AML-193 (cell line): ENCODE results near the gene USP17L30.
"Not testable (repeated sequence)": the region's sequence is repeated elsewhere in the genome, so short reads cannot be mapped to it uniquely, and the experiment has no call there.

Experiments used
- DNase-seq, 2 experiments: peaks; one replicate each; lab custom pipeline; 2025; lab: John Stamatoyannopoulos, UW

Gene USP17L30

GRCh38 chr4:9362829-9363228, at the start of gene USP17L30:
USP17L30 (plus strand) TSS chr4:9363129; CDS start chr4:9363129, 0 bp downstream.
- DNase-seq = not testable (repeated sequence)

- DNase-seq = not testable (repeated sequence)
Measured at GRCh38 chr4:9324191-9324590, 38.7 kb upstream of the USP17L30 start.

GRCh38 chr4:9324865-9325264, 38.1 kb upstream of the USP17L30 start, which contains the start of gene USP17L24:
USP17L24 (plus strand) TSS chr4:9325165; CDS start chr4:9325165, 0 bp downstream.
- not testable (repeated sequence) for DNase-seq

- DNase-seq = not testable (repeated sequence)
Measured at GRCh38 chr4:9329611-9330010, 33.3 kb upstream of the USP17L30 start, which contains the start of gene USP17L25. USP17L25 (plus strand) TSS chr4:9329911; CDS start chr4:9329911, 0 bp downstream.

GRCh38 chr4:9334358-9334757, 28.6 kb upstream of the USP17L30 start, which contains the start of gene USP17L26:
USP17L26 (plus strand) TSS chr4:9334658; CDS start chr4:9334658, 0 bp downstream.
- not testable (repeated sequence) for DNase-seq

- DNase-seq = not testable (repeated sequence)
Measured at GRCh38 chr4:9339103-9339502, 23.8 kb upstream of the USP17L30 start, which contains the start of gene USP17L5. USP17L5 (plus strand) TSS chr4:9339403; CDS start chr4:9339403, 0 bp downstream.

DNA sequence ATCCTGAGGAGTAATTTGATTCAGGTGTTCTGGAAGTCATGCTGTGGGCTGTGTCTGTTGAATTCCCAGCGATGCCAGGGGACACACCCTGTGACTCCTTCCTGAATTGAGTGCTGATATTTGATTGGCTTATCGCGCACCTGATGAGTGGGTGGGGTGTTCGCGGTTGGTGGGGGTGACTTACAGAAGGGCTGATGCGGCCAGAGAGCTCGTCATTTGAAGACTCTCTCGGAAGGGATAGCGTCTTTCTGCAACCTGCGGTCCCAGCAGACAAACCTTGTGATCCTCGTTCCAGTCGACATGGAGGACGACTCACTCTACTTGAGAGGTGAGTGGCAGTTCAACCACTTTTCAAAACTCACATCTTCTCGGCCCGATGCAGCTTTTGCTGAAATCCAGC, 19.1 kb upstream of the USP17L30 start, which contains the start of gene USP17L27:
Gene USP17L27 (plus strand): TSS at position 301 of the 400 bp plus-strand sequence. CDS start 0 bp downstream, at position 301.
- DNase-seq = not testable (repeated sequence)

DNA sequence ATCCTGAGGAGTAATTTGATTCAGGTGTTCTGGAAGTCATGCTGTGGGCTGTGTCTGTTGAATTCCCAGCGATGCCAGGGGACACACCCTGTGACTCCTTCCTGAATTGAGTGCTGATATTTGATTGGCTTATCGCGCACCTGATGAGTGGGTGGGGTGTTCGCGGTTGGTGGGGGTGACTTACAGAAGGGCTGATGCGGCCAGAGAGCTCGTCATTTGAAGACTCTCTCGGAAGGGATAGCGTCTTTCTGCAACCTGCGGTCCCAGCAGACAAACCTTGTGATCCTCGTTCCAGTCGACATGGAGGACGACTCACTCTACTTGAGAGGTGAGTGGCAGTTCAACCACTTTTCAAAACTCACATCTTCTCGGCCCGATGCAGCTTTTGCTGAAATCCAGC, 14.3 kb upstream of the USP17L30 start, which contains the start of gene USP17L28:
Gene USP17L28 (plus strand): TSS at position 301 of the 400 bp plus-strand sequence. CDS start 0 bp downstream, at position 301.
- DNase-seq = not testable (repeated sequence)

DNA sequence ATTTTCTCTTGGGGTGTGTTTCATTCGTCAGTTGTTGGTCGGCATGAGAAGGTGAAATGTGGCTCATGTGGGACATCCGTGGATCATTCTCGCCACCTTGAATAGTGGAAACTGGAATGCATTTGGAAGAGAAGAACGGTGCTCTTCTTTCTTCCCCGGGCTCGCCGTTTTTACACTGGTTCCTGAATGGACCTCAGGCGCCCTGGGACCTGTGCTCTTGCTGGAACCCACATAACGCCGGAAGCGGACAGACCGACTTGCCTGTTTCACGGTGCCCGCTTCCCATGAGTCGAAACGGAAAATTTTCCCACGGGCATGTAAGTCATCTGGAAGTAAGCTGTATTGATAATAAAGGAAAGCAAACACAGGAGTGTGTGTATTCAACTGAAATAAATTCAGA, 12.1 kb upstream of the USP17L30 start:
- not testable (repeated sequence) for DNase-seq

GRCh38 chr4:9353338-9353737, 9.6 kb upstream of the USP17L30 start, which contains the start of gene USP17L29:
USP17L29 (plus strand) TSS chr4:9353638; CDS start chr4:9353638, 0 bp downstream.
- not testable (repeated sequence) for DNase-seq

- not testable (repeated sequence) for DNase-seq
Measured at GRCh38 chr4:9379881-9380280, 17.0 kb downstream of the USP17L30 start.

GRCh38 chr4:9381012-9381534, 18.1 kb downstream of the USP17L30 start:
- DNase-seq = not testable (repeated sequence)

DNA sequence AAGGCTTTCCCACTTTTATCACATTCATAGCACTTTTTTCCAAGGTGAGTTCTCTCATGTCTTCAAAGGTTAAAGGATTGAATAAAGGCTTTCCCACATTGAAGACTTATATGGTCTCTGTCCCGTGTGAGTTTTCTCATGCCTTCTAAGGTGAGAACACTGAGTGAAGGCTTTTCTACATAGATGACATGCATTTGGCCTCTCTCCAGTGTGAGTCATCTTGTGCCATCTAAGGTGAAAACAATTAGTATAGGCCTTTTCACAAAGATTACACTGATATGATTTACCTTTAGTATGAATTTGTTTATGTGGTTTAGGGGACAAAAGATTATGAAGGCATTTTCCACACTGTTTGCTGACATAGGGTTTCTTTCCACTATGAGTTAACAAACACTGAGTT, 21.2 kb downstream of the USP17L30 start:
- no peak for DNase-seq

- not testable (repeated sequence) for DNase-seq
Measured at GRCh38 chr4:9389001-9389400, 26.1 kb downstream of the USP17L30 start.

DNA sequence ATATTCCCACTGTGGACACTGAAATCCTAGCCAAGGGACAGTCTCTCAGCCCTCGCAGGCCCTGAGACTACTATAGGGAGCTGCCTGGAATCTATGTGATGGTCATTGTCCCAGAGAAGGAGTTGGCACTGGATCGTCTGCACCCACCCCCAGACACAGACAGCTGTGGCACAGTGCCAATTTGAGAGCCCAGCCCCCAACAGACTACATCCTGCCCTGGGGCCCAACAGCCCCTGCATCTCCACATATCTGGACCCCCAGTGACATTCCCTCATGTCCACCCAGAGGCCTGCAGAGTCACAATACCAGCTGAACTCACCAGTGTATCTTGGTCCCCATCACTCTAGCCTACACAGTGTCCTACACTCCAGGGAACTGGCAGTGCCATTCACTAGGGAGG, 42.8 kb downstream of the USP17L30 start:
- DNase-seq = not testable (repeated sequence)

DNA sequence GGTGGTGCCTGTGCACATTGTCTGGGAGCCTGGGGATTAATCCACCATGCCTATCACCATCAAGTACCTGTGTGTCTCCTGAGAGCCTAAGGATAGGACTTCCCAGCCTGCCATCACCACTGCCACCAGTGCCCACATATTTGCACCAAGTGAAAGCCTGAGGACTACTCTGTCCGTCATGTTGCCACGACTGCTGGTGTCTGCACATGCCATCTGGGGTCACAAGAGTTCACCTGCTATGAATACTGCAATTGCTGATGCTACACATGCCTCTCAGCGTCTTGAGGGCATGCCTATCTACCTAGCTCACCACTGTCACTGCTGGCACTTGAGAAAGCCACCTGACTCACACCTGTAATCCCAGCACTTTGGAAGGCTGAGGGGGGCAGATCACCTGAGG, 43.6 kb downstream of the USP17L30 start:
- DNase-seq = not testable (repeated sequence)

DNA sequence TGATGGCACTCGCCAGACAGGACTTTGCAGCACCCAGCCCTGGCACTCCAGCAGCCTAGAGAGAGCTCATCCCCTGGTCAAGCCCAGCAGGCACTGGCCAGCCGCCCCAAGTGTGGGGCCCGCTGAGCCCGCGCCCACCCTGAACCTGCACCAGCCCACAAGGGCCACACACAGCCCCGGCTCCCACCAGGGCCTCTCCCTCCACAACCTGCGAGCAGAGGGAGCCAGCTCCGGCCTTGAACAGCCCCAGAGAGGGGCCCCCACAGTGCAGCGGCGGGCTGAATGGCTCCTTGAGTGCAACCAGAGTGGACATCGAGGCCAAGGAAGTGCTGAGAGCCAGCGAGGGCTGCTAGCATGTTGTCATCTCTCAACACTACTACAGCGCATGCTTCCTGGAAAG, 46.9 kb downstream of the USP17L30 start:
- no peak for DNase-seq
